ENCODE measurements around the gene LPP. TPM values are rescaled to one million over a fixed set of nuclear protein-coding genes. Genes with fewer than 3 reads are reported as not detected.

Gene LPP
- total and polyA plus RNA-seq, 2 of the 4 experiments (the other 2 are of a cell fraction) = 16.0 to 130 TPM

DNA sequence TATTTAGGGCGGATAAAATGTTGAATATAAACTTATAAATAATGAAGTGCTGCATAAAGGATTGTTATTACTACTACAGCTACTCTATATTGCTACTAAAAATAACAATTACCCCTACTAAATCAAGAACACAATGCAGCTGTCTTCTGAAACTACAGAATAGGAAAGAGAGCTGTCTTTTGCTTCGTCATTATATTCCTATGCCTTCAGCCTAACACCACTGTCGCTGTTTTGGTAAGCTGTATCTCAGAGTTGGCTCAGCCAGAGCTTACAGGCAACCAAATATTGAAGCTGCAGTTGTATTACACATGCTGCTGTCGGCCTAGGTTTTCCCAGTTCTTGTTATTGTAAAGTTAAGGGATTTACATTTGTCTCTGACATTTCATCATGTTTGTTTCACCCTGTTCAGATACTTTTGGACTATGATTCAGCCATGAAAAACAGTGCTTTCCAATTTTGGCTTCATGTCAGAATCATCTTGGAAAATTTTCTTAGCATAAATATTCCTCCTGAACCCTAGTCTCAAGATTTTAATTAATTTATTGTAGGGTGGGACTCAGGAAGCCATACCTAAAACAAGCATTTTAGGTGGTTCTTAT lies 31.3 kb upstream of the LPP start:
- H3K4ac ChIP-seq (ENCODE audit: low read depth, low read length) = no peak overlapping the region
- DNase-seq = peak; percentile 21
- no peak overlapping the region for H3K56ac ChIP-seq (ENCODE audit: extremely low read depth, insufficient read depth, low read length)
- no peak overlapping the region for H3K18ac ChIP-seq (ENCODE audit: low read depth, low read length)
- no peak overlapping the region for H3K27ac ChIP-seq (ENCODE audit: insufficient read depth, low read length)
- TF ChIP-seq RCOR1 (IDR thresholded peaks at IDR 0.05; ENCODE audit: insufficient replicate concordance, low read length) = no peak
- no peak for TF ChIP-seq SMC3 (IDR thresholded peaks at IDR 0.05; ENCODE audit: low read depth, low read length)
- TF ChIP-seq POLR2A (IDR thresholded peaks at IDR 0.05; ENCODE audit: low read depth, low read length) = no peak
- TF ChIP-seq RAD21 (IDR thresholded peaks at IDR 0.05; ENCODE audit: low read length) = no peak
- TF ChIP-seq, protein P1, sequence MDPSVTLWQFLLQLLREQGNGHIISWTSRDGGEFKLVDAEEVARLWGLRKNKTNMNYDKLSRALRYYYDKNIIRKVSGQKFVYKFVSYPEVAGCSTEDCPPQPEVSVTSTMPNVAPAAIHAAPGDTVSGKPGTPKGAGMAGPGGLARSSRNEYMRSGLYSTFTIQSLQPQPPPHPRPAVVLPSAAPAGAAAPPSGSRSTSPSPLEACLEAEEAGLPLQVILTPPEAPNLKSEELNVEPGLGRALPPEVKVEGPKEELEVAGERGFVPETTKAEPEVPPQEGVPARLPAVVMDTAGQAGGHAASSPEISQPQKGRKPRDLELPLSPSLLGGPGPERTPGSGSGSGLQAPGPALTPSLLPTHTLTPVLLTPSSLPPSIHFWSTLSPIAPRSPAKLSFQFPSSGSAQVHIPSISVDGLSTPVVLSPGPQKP (IDR thresholded peaks at IDR 0.05; ENCODE audit: borderline replicate concordance, low read depth, low read length) = no peak
- TF ChIP-seq, protein P2, sequence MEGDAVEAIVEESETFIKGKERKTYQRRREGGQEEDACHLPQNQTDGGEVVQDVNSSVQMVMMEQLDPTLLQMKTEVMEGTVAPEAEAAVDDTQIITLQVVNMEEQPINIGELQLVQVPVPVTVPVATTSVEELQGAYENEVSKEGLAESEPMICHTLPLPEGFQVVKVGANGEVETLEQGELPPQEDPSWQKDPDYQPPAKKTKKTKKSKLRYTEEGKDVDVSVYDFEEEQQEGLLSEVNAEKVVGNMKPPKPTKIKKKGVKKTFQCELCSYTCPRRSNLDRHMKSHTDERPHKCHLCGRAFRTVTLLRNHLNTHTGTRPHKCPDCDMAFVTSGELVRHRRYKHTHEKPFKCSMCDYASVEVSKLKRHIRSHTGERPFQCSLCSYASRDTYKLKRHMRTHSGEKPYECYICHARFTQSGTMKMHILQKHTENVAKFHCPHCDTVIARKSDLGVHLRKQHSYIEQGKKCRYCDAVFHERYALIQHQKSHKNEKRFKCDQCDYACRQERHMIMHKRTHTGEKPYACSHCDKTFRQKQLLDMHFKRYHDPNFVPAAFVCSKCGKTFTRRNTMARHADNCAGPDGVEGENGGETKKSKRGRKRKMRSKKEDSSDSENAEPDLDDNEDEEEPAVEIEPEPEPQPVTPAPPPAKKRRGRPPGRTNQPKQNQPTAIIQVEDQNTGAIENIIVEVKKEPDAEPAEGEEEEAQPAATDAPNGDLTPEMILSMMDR (conservative IDR thresholded peaks at IDR 0.05; ENCODE audit: low read depth, low read length) = no peak
- no peak for TF ChIP-seq CEBPB (IDR thresholded peaks at IDR 0.05; ENCODE audit: low read depth, low read length)
- TF ChIP-seq, protein P3, sequence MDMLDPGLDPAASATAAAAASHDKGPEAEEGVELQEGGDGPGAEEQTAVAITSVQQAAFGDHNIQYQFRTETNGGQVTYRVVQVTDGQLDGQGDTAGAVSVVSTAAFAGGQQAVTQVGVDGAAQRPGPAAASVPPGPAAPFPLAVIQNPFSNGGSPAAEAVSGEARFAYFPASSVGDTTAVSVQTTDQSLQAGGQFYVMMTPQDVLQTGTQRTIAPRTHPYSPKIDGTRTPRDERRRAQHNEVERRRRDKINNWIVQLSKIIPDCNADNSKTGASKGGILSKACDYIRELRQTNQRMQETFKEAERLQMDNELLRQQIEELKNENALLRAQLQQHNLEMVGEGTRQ (IDR thresholded peaks at IDR 0.05; ENCODE audit: low read depth, low read length) = no peak
- TF ChIP-seq NFE2L2 (IDR thresholded peaks at IDR 0.05; ENCODE audit: low read depth, low read length) = no peak
- no peak for TF ChIP-seq FOS (IDR thresholded peaks at IDR 0.05; ENCODE audit: low read depth, low read length)
- no peak for TF ChIP-seq CHD1 (IDR thresholded peaks at IDR 0.05; ENCODE audit: low read depth, low read length)
- no peak for TF ChIP-seq MXI1 (IDR thresholded peaks at IDR 0.05; ENCODE audit: borderline replicate concordance, low read depth, low read length)
- dilution Hi-C loops (cut with HindIII; ENCODE audit: low sequenced_read_pairs, unreplicated experiment) = no loop called here
- H2BK120ac ChIP-seq (ENCODE audit: low read depth, low read length) = no peak overlapping the region
- H4K8ac ChIP-seq (ENCODE audit: low read depth in 2 of 2, low read length in 2 of 2) = no peak overlapping the region
- no peak overlapping the region for H3K4me2 ChIP-seq (ENCODE audit: low read depth, low read length)
- H3K79me1 ChIP-seq (ENCODE audit: low read depth in 1 of 2, low read length in 2 of 2) = no peaks in the 10 kb centered on the region
- intact Hi-C loops (cut with micrococcal nuclease) = no loop called here
- WGBS, 2 experiments (ENCODE audit: extremely low coverage in 2 of 2, insufficient read length in 1 of 2) = no CpG with 5 or more reads among the region's 4 CpGs
- H3K4me1 ChIP-seq (ENCODE audit: control insufficient read depth, insufficient read depth, low read length) = no peaks in the 10 kb centered on the region; the same call in 1 of the 2 replicates
- POLR2A ChIA-PET (ENCODE audit: unreplicated experiment) = no interaction called here
- peaks cover 2% of the 10 kb centered on the region for H3K9me3 ChIP-seq (ENCODE audit: control insufficient read depth, insufficient read depth, low read length)
- no peaks in the 10 kb centered on the region for H4K20me1 ChIP-seq (ENCODE audit: insufficient read depth, low read length)
- no peaks in the 10 kb centered on the region for H3K9me1 ChIP-seq (ENCODE audit: insufficient read depth, low read length)
- no peak overlapping the region for H2BK5ac ChIP-seq (ENCODE audit: low read depth, low read length, poor library complexity, severe bottlenecking)
- no peak overlapping the region for H4K5ac ChIP-seq (ENCODE audit: low read depth, low read length)
- H2BK15ac ChIP-seq (ENCODE audit: low read depth, low read length) = no peak overlapping the region
- H2AFZ ChIP-seq (replicated peaks; ENCODE audit: low read length, poor library complexity) = no peak overlapping the region
- 0 out of 2 replicates have a peak overlapping the region, but pooled peaks have one; percentile 7 for H3K14ac ChIP-seq (replicated peaks; ENCODE audit: low read depth, low read length)
- no peaks in the 10 kb centered on the region for H3K27me3 ChIP-seq (ENCODE audit: control insufficient read depth, insufficient read depth, low read length)
- H2AK9ac ChIP-seq (replicated peaks; ENCODE audit: low read depth, low read length, poor library complexity) = no peak overlapping the region
- no peaks in the 10 kb centered on the region for H3K36me3 ChIP-seq (ENCODE audit: control insufficient read depth, insufficient read depth, low read length)
- H3K9ac ChIP-seq (ENCODE audit: low read depth, low read length) = no peak overlapping the region
- H3K4me3 ChIP-seq (ENCODE audit: insufficient read depth, low read depth, low read length) = no peak overlapping the region
- in situ Hi-C loops (cut with MboI; ENCODE audit: low sequenced_read_pairs) = no loop called here
- ATAC-seq (ENCODE audit: low read depth) = no peak
- BruUV-seq (replicated peaks) = no TSS peak
- H3K23ac ChIP-seq (ENCODE audit: low read depth, low read length) = no peak overlapping the region
- H2BK20ac ChIP-seq (ENCODE audit: low read depth, low read length) = no peak overlapping the region
- CTCF ChIA-PET = no interaction called here
- no peak overlapping the region for H4K91ac ChIP-seq (ENCODE audit: insufficient read depth, low read depth, low read length)
- no peak overlapping the region for H2AK5ac ChIP-seq (ENCODE audit: low read depth, low read length)
